ENCODE results near the gene EFCAB9. TPM values are rescaled to one million over a fixed set of nuclear protein-coding genes. Genes with fewer than 3 reads are reported as not detected.

EFCAB9 gene
- total and polyA plus RNA-seq, 5 donors from 2014 or later, result not detected

DNA sequence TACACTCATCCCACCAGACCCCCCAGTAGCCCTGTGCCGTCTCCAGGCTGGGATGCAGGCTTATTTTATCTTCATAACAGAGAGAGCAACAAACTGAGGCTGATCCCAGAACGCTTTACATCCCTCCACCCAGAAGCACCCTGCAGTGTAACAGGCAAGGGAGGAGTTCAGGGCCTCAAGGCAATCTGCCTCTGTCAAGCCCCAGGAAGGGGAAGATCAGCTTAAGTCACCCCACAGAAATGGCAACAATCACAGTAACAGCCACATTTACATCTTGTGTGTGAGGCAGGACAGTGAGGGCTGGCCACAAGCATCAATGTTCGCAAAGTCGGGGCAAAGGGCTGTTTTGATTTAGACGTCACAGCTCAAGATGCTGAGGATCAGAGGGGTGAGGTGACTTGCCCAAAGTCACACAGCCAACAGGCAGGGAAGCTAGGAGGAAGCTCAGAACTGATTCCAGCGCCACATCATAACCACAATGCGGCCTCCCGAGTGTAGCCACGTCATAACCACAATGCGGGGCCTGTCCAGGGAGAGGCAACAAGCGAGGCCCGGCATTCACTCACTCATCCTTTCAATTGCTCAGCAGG lies 20.3 kb upstream of the EFCAB9 start:
- Mint-ChIP-seq H3K27me3 (peaks cover 4% of the 10 kb centered on the region), H3K27ac (peak overlapping the region; percentile 98 to 99 (median 99)), H3K4me1 (peaks cover 24 to 100% (median 75%) of the 10 kb centered on the region in 4 donors), H3K4me3 (peak overlapping the region; percentile 95 to 99 (median 98)), H3K9me3 (no peaks in the 10 kb centered on the region), H3K36me3 (peaks cover 40% of the 10 kb centered on the region)
- H3K36me3 ChIP-seq (ENCODE audit: control insufficient read depth, insufficient read depth, low read length), result peaks cover 39% of the 10 kb centered on the region
- H3K4me3 ChIP-seq (ENCODE audit: low read depth, low read length), result peak overlapping the region; percentile 64
- ATAC-seq (ENCODE audit: low read depth in 2 of 2), result no peak
- H3K27ac ChIP-seq (ENCODE audit: insufficient read depth, low read length, poor library complexity, severe bottlenecking), result peak overlapping the region; percentile 96
- peak; percentile 35 to 61 (median 57) for DNase-seq
- H3K4me1 ChIP-seq (ENCODE audit: control insufficient read depth, insufficient read depth, low read length, poor library complexity, severe bottlenecking), result peaks cover 92% of the 10 kb centered on the region
- H3K9me3 ChIP-seq (ENCODE audit: control insufficient read depth in 2 of 2, low read length in 2 of 2), result no peaks in the 10 kb centered on the region
- no peaks in the 10 kb centered on the region for H3K27me3 ChIP-seq (ENCODE audit: control insufficient read depth, insufficient read depth, low read length)

GRCh38 chr5:172175263-172175719 lies 18.7 kb upstream of the EFCAB9 start:
- peaks cover 32% of the 10 kb centered on the region for H3K36me3 Mint-ChIP-seq
- peak overlapping the region; percentile 98 to 99 (median 99) for H3K27ac Mint-ChIP-seq
- peaks cover 0 to 1% (median 0%) of the 10 kb centered on the region in 7 donors for H3K9me3 Mint-ChIP-seq
- DNase-seq (peak; percentile 83 to 98 (median 87)), ATAC-seq (ENCODE audit: low read depth in 2 of 2) (peak; percentile 83 to 85)
- H3K27me3 ChIP-seq (ENCODE audit: control insufficient read depth, insufficient read depth, low read length), result no peaks in the 10 kb centered on the region
- H3K4me3 Mint-ChIP-seq, result peak overlapping the region; percentile 95 to 99 (median 98)
- H3K9me3 ChIP-seq (ENCODE audit: control insufficient read depth in 2 of 2, low read length in 2 of 2), result no peaks in the 10 kb centered on the region
- peaks cover 20 to 100% (median 71%) of the 10 kb centered on the region in 4 donors for H3K4me1 Mint-ChIP-seq
- H3K36me3 ChIP-seq (ENCODE audit: control insufficient read depth, insufficient read depth, low read length), result peaks cover 27% of the 10 kb centered on the region
- H3K4me1 ChIP-seq (ENCODE audit: control insufficient read depth, insufficient read depth, low read length, poor library complexity, severe bottlenecking), result peaks cover 93% of the 10 kb centered on the region
- H3K27me3 Mint-ChIP-seq, result peaks cover 4% of the 10 kb centered on the region
- peak overlapping the region; percentile 93 for H3K4me3 ChIP-seq (ENCODE audit: low read depth, low read length)
- H3K27ac ChIP-seq (ENCODE audit: insufficient read depth, low read length, poor library complexity, severe bottlenecking), result peak overlapping the region; percentile 96

DNA sequence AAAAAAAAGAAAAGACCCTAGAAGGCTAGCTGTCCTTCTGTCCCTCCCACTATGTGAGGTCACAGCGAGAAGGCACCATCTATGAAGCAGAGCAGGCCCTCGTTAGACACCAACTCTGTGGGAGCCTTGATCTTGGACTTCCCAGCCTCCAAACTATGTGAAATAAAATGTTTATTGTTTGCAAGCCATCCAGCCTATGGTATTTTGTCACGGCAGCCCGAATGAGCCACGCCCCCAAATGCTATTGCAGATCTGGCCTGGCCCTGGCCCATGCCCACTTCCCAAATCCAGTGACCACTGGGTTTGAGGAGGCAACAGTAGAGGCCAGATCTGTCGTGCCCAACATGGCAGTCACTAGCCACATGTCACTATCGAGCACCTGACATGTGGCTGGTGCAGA lies 16.8 kb upstream of the EFCAB9 start:
- DNase-seq (no peak), ATAC-seq (ENCODE audit: low read depth in 2 of 2) (no peak)
- Mint-ChIP-seq H3K4me1 (peaks cover 25 to 99% (median 70%) of the 10 kb centered on the region in 4 donors), H3K9me3 (peaks cover 0 to 1% (median 0%) of the 10 kb centered on the region in 7 donors), H3K36me3 (peaks cover 36% of the 10 kb centered on the region), H3K27ac (peak overlapping the region; percentile 98 to 99 (median 99)), H3K4me3 (peak overlapping the region; percentile 89 to 99 (median 98)), H3K27me3 (peaks cover 4% of the 10 kb centered on the region)
- peak overlapping the region; percentile 62 for H3K4me3 ChIP-seq (ENCODE audit: low read depth, low read length)
- no peaks in the 10 kb centered on the region for H3K9me3 ChIP-seq (ENCODE audit: control insufficient read depth in 2 of 2, low read length in 2 of 2)
- H3K27ac ChIP-seq (ENCODE audit: insufficient read depth, low read length, poor library complexity, severe bottlenecking), result peak overlapping the region; percentile 96
- peaks cover 97% of the 10 kb centered on the region for H3K4me1 ChIP-seq (ENCODE audit: control insufficient read depth, insufficient read depth, low read length, poor library complexity, severe bottlenecking)
- no peaks in the 10 kb centered on the region for H3K27me3 ChIP-seq (ENCODE audit: control insufficient read depth, insufficient read depth, low read length)
- peaks cover 11% of the 10 kb centered on the region for H3K36me3 ChIP-seq (ENCODE audit: control insufficient read depth, insufficient read depth, low read length)

DNA sequence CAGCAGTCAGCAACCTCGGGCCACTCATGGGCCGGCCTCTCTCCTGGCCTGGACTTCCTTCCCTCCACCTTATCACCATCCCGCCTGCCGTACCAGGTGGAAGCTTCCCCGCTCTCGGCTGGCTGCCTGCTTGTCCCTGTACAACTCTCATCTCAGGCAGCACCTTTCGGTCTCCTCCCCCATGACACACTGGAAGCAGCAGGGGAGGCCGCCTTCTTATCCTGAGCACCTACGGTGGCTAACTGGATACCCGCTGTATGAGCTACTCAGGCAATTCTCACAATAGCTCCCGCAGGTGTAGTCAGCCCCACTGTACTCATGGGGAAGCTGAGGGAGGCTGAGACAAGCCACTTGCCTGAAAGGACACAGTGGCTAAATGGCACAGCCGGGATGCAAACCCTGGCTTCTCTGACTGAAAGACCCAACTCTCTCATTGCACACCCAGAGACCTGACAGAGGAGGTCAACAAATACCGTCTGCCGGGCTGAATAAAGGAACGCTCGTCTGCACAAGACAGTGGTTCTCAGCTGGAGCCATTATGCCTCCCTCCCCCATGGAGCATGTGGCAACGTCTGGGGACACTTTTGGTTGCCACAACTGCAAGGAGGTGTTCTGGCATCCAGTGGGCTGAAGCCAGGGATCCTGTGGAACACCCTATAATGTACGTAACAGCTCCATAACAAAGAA lies 15.5 kb upstream of the EFCAB9 start:
- DNase-seq (peak in 1 of 3 donors; percentile 69), ATAC-seq (ENCODE audit: low read depth in 2 of 2) (no peak)
- H3K4me3 Mint-ChIP-seq, result peak overlapping the region; percentile 89 to 99 (median 98)
- Histone ChIP-seq H3K4me1 (ENCODE audit: control insufficient read depth, insufficient read depth, low read length, poor library complexity, severe bottlenecking) (peaks cover 98% of the 10 kb centered on the region), H3K9me3 (ENCODE audit: control insufficient read depth in 2 of 2, low read length in 2 of 2) (no peaks in the 10 kb centered on the region), H3K27ac (ENCODE audit: insufficient read depth, low read length, poor library complexity, severe bottlenecking) (peak overlapping the region; percentile 96), H3K4me3 (ENCODE audit: low read depth, low read length) (peak overlapping the region; percentile 79), H3K27me3 (ENCODE audit: control insufficient read depth, insufficient read depth, low read length) (no peaks in the 10 kb centered on the region), H3K36me3 (ENCODE audit: control insufficient read depth, insufficient read depth, low read length) (peaks cover 7% of the 10 kb centered on the region)
- peak overlapping the region; percentile 98 to 99 (median 99) for H3K27ac Mint-ChIP-seq
- peaks cover 4% of the 10 kb centered on the region for H3K27me3 Mint-ChIP-seq
- H3K36me3 Mint-ChIP-seq, result peaks cover 39% of the 10 kb centered on the region
- peaks cover 27 to 99% (median 72%) of the 10 kb centered on the region in 4 donors for H3K4me1 Mint-ChIP-seq
- peaks cover 0 to 1% (median 0%) of the 10 kb centered on the region in 7 donors for H3K9me3 Mint-ChIP-seq

- Mint-ChIP-seq H3K36me3 (peaks cover 34% of the 10 kb centered on the region), H3K4me1 (peaks cover 23 to 99% (median 67%) of the 10 kb centered on the region in 4 donors), H3K4me3 (peak overlapping the region; percentile 89 to 99 (median 98)), H3K27me3 (peaks cover 4% of the 10 kb centered on the region), H3K27ac (peak overlapping the region; percentile 98 to 99 (median 99)), H3K9me3 (peaks cover 0 to 1% (median 0%) of the 10 kb centered on the region in 7 donors)
- peak; percentile 51 to 86 (median 65) for DNase-seq
- Histone ChIP-seq H3K27ac (ENCODE audit: insufficient read depth, low read length, poor library complexity, severe bottlenecking) (peak overlapping the region; percentile 96), H3K4me1 (ENCODE audit: control insufficient read depth, insufficient read depth, low read length, poor library complexity, severe bottlenecking) (peaks cover 98% of the 10 kb centered on the region), H3K4me3 (ENCODE audit: low read depth, low read length) (peak overlapping the region; percentile 79), H3K36me3 (ENCODE audit: control insufficient read depth, insufficient read depth, low read length) (peaks cover 11% of the 10 kb centered on the region), H3K27me3 (ENCODE audit: control insufficient read depth, insufficient read depth, low read length) (no peaks in the 10 kb centered on the region), H3K9me3 (ENCODE audit: control insufficient read depth in 2 of 2, low read length in 2 of 2) (no peaks in the 10 kb centered on the region)
- ATAC-seq (ENCODE audit: low read depth in 2 of 2), result peak; percentile 29 to 30
Measured at GRCh38 chr5:172178991-172179989, 14.7 kb upstream of the EFCAB9 start.

GRCh38 chr5:172180936-172181335 lies 13.0 kb upstream of the EFCAB9 start:
- peaks cover 0 to 3% (median 0%) of the 10 kb centered on the region in 7 donors for H3K9me3 Mint-ChIP-seq
- peak overlapping the region; percentile 58 for H3K27ac ChIP-seq (ENCODE audit: insufficient read depth, low read length, poor library complexity, severe bottlenecking)
- DNase-seq (peak; percentile 11 to 61 (median 46)), ATAC-seq (ENCODE audit: low read depth in 2 of 2) (no peak)
- no peaks in the 10 kb centered on the region for H3K27me3 Mint-ChIP-seq
- H3K9me3 ChIP-seq (ENCODE audit: control insufficient read depth in 2 of 2, low read length in 2 of 2), result no peaks in the 10 kb centered on the region
- H3K4me1 ChIP-seq (ENCODE audit: control insufficient read depth, insufficient read depth, low read length, poor library complexity, severe bottlenecking), result peaks cover 99% of the 10 kb centered on the region
- H3K36me3 ChIP-seq (ENCODE audit: control insufficient read depth, insufficient read depth, low read length), result peaks cover 11% of the 10 kb centered on the region
- peak overlapping the region; percentile 91 to 99 (median 93) for H3K27ac Mint-ChIP-seq
- H3K27me3 ChIP-seq (ENCODE audit: control insufficient read depth, insufficient read depth, low read length), result no peaks in the 10 kb centered on the region
- peak overlapping the region; percentile 78 to 98 (median 94) for H3K4me3 Mint-ChIP-seq
- peak overlapping the region; percentile 62 for H3K4me3 ChIP-seq (ENCODE audit: low read depth, low read length)
- peaks cover 33% of the 10 kb centered on the region for H3K36me3 Mint-ChIP-seq
- H3K4me1 Mint-ChIP-seq, result peaks cover 23 to 96% (median 62%) of the 10 kb centered on the region in 4 donors

- Histone ChIP-seq H3K27ac (ENCODE audit: insufficient read depth, low read length, poor library complexity, severe bottlenecking) (peak overlapping the region; percentile 58), H3K4me3 (ENCODE audit: low read depth, low read length) (no peak overlapping the region), H3K36me3 (ENCODE audit: control insufficient read depth, insufficient read depth, low read length) (peaks cover 8% of the 10 kb centered on the region), H3K9me3 (ENCODE audit: control insufficient read depth in 2 of 2, low read length in 2 of 2) (no peaks in the 10 kb centered on the region), H3K27me3 (ENCODE audit: control insufficient read depth, insufficient read depth, low read length) (no peaks in the 10 kb centered on the region), H3K4me1 (ENCODE audit: control insufficient read depth, insufficient read depth, low read length, poor library complexity, severe bottlenecking) (peaks cover 90% of the 10 kb centered on the region)
- peaks cover 19 to 89% (median 52%) of the 10 kb centered on the region in 4 donors for H3K4me1 Mint-ChIP-seq
- H3K9me3 Mint-ChIP-seq, result peaks cover 0 to 3% (median 0%) of the 10 kb centered on the region in 7 donors
- DNase-seq (no peak), ATAC-seq (ENCODE audit: low read depth in 2 of 2) (no peak)
- H3K36me3 Mint-ChIP-seq, result peaks cover 29% of the 10 kb centered on the region
- H3K4me3 Mint-ChIP-seq, result peak overlapping the region; percentile 29 to 98 (median 61)
- H3K27ac Mint-ChIP-seq, result peak overlapping the region; percentile 63 to 97 (median 85)
- no peaks in the 10 kb centered on the region for H3K27me3 Mint-ChIP-seq
Measured at GRCh38 chr5:172182291-172182690, 11.7 kb upstream of the EFCAB9 start.
